ENCODE measurements around the gene IL34.

The IL34 gene

GRCh38 chr16:70689970-70690891 is 43.9 kb downstream of the IL34 start:
- DNase-seq = peak; percentile 89

- peak; percentile 93 for DNase-seq
Measured at GRCh38 chr16:70691223-70692129, 45.1 kb downstream of the IL34 start.

DNA sequence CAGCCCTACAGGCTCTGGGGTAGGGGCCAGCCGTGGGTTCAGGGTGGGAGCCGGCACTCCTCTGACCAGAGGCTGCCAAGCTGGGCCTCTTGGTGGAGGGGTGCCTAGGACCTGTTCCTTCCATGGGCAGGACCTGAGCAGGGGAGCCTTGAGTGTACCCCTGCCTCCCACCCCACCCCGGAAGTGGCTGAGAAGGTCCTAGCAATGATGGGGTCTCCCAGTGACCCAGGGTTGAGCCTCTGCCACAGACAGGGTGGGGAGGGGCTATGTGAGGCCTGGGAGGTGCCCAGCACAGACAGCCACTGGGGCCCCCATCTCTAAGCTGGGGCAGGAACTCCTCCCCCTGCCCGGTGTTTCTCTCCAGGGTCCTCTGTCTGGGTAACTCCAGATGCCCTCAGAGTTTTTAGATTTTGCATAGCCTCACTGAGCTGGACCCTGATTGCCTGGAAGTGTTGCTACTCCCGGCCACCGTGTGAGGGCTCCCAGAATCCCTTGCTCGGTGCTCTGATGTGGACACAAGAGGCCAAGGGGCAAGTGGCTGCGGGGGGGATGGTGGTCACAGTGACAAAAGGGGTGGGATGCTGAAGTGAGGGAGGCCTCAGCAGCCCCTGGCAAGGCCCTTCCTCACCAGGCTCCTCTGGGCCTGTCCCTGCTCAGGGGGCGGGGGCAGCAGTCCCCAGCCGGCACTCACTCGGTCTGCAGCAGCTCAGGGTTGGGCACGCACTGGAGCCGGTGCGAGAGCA is 45.9 kb downstream of the IL34 start:
- DNase-seq = peak; percentile 57

DNA sequence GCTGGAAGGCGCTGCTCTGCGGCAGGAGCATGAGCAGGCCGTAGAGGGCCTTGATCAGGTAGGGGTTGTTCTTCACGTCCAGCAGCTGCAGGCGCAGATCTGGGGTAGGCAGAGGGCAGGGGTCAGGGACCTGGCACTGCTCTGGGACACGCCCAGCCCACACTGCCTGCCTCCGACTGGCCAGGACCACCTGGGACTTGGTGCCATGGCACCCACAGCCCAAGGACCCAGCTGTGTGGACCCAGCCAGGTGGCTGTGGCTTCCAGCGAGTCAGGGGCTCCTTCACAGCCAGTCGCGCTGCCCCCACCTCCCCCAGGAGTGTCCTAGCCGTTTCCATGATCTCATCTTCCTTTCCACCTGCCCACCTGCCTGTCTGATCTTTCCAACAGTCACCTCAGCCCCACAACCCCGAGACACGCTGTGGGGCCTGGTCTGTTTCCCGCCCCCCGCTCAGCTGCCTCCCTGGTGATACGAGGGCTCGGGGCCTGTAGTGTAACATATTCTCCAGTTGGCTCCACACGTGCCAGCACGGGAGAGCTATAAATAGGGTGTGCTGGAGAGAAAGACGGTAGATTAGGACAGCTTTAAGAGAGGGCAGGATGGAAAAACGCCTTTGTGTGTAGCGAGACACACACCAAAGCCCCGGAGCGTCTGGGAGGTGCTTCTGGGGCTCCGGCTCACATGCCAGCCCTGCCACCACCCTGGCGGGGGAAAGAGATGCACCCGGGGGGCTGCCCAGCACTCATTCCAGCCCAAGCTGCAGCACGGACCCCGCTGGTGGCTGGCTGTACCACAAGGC is 46.7 kb downstream of the IL34 start:
- DNase-seq = peak; percentile 85

- DNase-seq = no peak
Measured at GRCh38 chr16:70694088-70694867, 47.9 kb downstream of the IL34 start.

DNA sequence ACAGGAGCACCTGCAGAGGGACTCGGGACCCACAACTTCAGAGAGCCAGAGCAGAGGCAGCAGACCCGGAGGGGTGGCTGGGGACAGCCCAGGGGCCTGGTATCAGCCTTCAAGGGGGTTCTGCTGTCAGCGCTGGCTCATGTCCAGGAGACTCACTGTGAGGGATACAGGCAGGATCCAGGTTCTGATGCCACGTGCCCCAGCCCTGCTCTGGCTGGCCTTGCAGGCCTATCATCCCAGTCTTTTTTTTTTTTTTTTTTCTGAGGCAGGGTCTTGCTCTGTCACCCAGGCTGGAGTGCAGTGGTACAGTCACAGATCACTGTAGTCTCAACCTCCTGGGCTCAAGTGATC is 48.5 kb downstream of the IL34 start:
- no peak for DNase-seq

- DNase-seq = no peak
Measured at GRCh38 chr16:70695331-70696070, 49.1 kb downstream of the IL34 start.

- no peak for DNase-seq
Measured at GRCh38 chr16:70696355-70696754, 50.0 kb downstream of the IL34 start.

DNA sequence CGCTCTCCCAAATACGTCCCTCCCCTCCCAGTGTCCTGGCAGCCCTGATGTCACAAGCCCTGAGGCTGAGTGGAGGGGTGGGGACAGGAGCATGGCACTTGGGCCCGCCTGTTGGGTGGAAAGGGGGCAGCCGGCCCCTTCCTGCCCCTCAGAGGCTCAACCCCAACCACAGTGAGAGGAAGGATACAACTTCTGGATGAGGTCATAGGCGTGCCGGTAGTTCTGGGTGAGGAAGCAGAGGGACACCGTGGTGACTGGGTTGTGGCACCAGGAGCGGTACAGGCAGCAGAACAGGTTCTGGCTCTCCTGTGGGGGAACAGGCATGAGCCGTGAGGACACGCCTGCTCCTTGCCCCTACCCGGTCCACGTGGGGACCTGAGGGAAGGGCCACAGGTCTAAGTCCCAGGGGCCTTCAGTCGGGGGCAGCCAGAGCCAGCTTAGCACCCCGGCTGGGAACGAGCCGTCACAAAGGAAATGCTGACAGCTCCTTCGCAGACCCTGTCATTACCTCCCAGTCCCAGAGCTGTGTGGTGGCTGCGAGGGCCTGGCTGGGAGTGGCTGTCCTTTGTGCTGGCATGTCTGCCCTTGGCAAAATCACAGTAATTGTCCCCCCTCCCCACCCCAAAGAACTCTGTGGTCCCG is 50.7 kb downstream of the IL34 start:
- DNase-seq = no peak

DNA sequence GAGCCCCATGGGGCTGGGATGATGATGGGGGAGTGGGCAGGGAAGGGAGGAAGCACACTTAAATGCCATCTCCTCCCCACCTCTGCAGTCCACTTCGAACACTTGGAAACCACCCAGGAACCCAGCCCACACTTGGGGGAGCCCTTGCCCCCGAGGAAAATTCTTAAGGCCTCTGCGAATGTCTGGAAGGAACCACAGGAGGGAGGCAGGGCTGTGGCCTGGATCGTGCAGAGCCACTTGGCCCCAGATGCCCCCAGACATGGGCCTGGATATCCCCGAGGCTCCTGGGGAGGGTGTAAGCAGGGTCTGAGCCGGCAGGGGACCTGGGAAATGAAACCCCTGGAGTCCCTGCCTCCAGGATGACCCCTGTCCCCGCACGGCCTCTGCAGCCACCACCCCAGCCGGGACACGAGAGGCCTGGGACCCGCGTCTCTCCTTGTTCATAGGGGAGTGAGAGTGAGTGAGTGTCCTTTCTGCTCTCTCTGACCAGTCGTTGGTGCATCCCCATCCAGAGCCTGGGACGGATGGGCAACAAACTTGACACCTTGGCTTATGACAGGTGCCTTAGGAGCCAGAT is 51.3 kb downstream of the IL34 start:
- no peak for DNase-seq

- DNase-seq = no peak
Measured at GRCh38 chr16:70698901-70699300, 52.5 kb downstream of the IL34 start.

DNA sequence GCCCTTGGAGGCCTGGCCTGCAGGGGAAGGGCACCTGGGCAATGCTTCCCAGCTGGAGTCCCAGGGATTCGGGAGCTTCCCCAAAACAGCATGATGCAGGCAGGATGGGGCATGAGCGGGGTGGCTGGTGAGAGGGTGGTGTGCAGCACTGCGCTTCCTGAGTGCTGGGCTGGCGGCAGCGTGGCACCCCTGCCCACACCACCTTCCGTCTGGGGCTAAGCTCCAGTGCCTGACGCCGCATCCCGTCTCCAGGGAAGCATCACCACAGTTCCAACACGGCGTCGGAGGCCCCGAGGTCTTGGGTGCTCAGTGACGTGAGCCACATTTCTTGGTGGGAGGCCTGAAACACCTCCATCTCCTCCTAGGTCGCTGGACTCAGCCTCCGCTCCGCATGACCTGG is 53.3 kb downstream of the IL34 start:
- DNase-seq = no peak

- peak; percentile 85 for DNase-seq
Measured at GRCh38 chr16:70700101-70701020, 54.0 kb downstream of the IL34 start.

DNA sequence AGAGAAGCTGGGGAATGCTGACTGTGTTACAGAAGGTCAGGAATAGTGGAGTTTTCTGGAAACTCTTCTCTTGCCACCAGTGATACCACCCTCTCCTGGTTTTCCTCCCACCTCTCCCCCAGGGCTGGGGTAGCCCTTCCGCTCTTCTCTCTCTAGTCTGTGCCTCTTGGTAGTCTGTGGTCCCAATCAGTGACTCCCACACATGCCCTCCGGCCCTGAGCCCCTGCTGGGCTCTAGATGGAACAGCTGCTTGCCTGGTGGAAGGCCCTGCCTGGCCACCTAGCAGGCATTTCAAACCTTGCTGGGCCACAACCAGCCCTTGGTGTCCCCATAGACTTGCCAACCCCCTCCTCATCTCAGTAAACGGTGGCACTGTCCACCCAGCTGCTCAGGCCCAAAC is 54.7 kb downstream of the IL34 start:
- DNase-seq = no peak

- no peak for DNase-seq
Measured at GRCh38 chr16:70701596-70701995, 55.2 kb downstream of the IL34 start.

DNA sequence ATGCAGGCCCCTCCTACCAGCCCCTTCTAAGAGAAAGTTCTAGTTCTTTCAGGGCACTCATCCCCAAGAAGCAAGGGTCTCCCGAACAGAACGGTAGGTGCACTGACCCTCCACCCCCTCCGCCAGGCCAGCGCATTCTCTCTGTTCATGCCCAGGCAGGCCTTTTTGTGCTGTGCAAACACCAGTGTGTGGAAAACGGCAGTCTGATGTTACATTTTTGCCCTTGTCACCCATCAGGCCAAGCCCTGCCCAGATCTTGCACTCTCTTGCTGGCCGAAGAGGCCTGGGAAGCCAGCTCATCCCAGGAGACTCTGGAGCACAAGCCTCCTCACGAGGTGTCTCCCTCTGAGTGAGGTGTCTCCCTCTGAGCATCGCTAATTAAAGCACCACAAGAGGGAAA is 55.6 kb downstream of the IL34 start:
- DNase-seq = no peak

GRCh38 chr16:70702624-70703023 is 56.3 kb downstream of the IL34 start:
- no peak for DNase-seq

GRCh38 chr16:70703041-70703834 is 56.9 kb downstream of the IL34 start:
- peak; percentile 83 for DNase-seq

All from right hindlimb (tissue), 1 donor.